K562 (cell line): ENCODE results near the gene IL12RB1. TPM values are rescaled to one million over a fixed set of nuclear protein-coding genes. Genes with fewer than 3 reads are reported as not detected.

Experiments
- C11orf30 ChIP-seq: fragments of 450-650 bp; IDR thresholded peaks from 2 replicates; pipeline ENCODE4 v1.6.1; 2016; ENCODE audit warnings: low read depth, mild to moderate bottlenecking
- E2F5 ChIP-seq: sonication (generic); formaldehyde crosslinking; IDR thresholded peaks from 2 replicates; pipeline ENCODE4 v1.8.0; 2022; ENCODE audit warnings: mild to moderate bottlenecking, missing genetic modification reagents
- ESRRA ChIP-seq: fragments of 450-650 bp; IDR thresholded peaks from 2 replicates; pipeline ENCODE4 v1.6.1; 2014; ENCODE audit warnings: low read depth, mild to moderate bottlenecking, moderate library complexity, borderline replicate concordance
- HLTF ChIP-seq: fragments of 450-650 bp; IDR thresholded peaks from 2 replicates; pipeline ENCODE4 v1.6.1; 2016
- JUND ChIP-seq, 2 experiments: IDR thresholded peaks; 2 replicates in 1 of 2; 3 replicates in 1 of 2; pipeline ENCODE4 v1.6.1; 2011; ENCODE audit warnings: borderline replicate concordance in 2 of 2, low read depth in 2 of 2, low read length in 2 of 2, improper control_type of control experiment in 1 of 2, missing biosample characterization in 1 of 2, missing genetic modification characterization in 1 of 2, missing genetic modification reagents in 1 of 2
- NFYB ChIP-seq: IDR thresholded peaks from 2 replicates; pipeline ENCODE4 v1.6.1; 2011; ENCODE audit warnings: mild to moderate bottlenecking, moderate library complexity; ENCODE audit not compliant: insufficient read length; ENCODE audit errors: extremely low read depth
- REST ChIP-seq, 2 experiments: fragments of 450-650 bp; formaldehyde crosslinking in 1 of 2; IDR thresholded peaks; 2 replicates each; pipeline versions ENCODE4 v1.4.0 to v1.6.1; 2014 to 2020; ENCODE audit warnings: mild to moderate bottlenecking in 2 of 2, borderline replicate concordance in 1 of 2, low read depth in 1 of 2
- SIX5 ChIP-seq, 2 experiments: IDR thresholded peaks; 2 replicates each; pipeline ENCODE4 v1.6.1; 2011; ENCODE audit warnings: low read length in 2 of 2, borderline replicate concordance in 1 of 2, low read depth in 1 of 2, mild to moderate bottlenecking in 1 of 2, moderate library complexity in 1 of 2; ENCODE audit not compliant: insufficient read depth in 1 of 2
- SREBF1 ChIP-seq: fragments of 150-350 bp; IDR thresholded peaks from 2 replicates; pipeline ENCODE4 v1.6.1; 2014; ENCODE audit warnings: antibody characterized with exemption, low read depth, low read length, borderline replicate concordance
- SUPT5H ChIP-seq: fragments of 450-650 bp; IDR thresholded peaks from 2 replicates; pipeline ENCODE4 v1.6.1; 2016
- TBP ChIP-seq: optimal IDR thresholded peaks from 2 replicates; pipeline ENCODE3; 2011; ENCODE audit warnings: low read depth, low read length, improper control_type of control experiment
- ZNF431 ChIP-seq: sonication (generic); formaldehyde crosslinking; IDR thresholded peaks from 2 replicates; pipeline ENCODE4 v1.8.0; 2022; ENCODE audit warnings: mild to moderate bottlenecking, missing genetic modification reagents
- ZNF707 ChIP-seq: fragments of 250-450 bp; sonication (Bioruptor Pico); conservative IDR thresholded peaks from 2 replicates; pipeline ENCODE4 v1.8.0; 2022; ENCODE audit warnings: inconsistent platforms, mild to moderate bottlenecking, moderate library complexity
- polyA plus RNA-seq, 8 experiments: library from polyadenylated mRNA; depleted of rRNA in 4 of 8; stranded (reverse) in 5 of 8; unstranded in 3 of 8; fragments of >200 nt; fragmentation: Nextera tagmentation in 2 of 8; fragmentation: Illumina TruSeq in 1 of 8; extraction: Ambion mirVana in 2 of 8; extraction: Trizol in 1 of 8; gene quantifications; 2 replicates each; pipeline versions ENCODE4 v1.2.1 to v1.2.3, GENCODE V29; 2011 to 2014; ENCODE audit warnings: inconsistent platforms in 1 of 8, missing spikeins in 1 of 8
- total RNA-seq, 7 experiments: library from RNA; depleted of rRNA in 6 of 7; stranded (reverse); fragments of >200 nt in 6 of 7; fragmentation: Illumina TruSeq in 2 of 7; extraction: Trizol in 2 of 7; gene quantifications; 2 replicates each; pipeline versions ENCODE4 v1.2.1 to v1.2.3, GENCODE V29; 2011 to 2021; ENCODE audit warnings: low replicate concordance in 1 of 7
- TF ChIP-seq, protein P1 (sequence below), 2 experiments: fragments of 450-650 bp in 1 of 2; sonication (generic) in 1 of 2; formaldehyde crosslinking in 1 of 2; IDR thresholded peaks in 1 of 2; conservative IDR thresholded peaks in 1 of 2; 2 replicates each; pipeline versions ENCODE4 v1.6.1 to v1.8.1; 2016 to 2023; ENCODE audit warnings: mild to moderate bottlenecking in 2 of 2, moderate library complexity in 2 of 2, inconsistent platforms in 1 of 2, missing genetic modification reagents in 1 of 2
- TF ChIP-seq, protein P2 (sequence below): fragments of 450-650 bp; IDR thresholded peaks from 2 replicates; pipeline ENCODE4 v1.6.1; 2014; ENCODE audit warnings: low read depth, mild to moderate bottlenecking, moderate library complexity, borderline replicate concordance

Gene IL12RB1
- total and polyA plus RNA-seq, 9 of the 15 experiments (the other 6 are each of a cell fraction or from before 2014, with no cell fraction given): 0.04 to 0.07 (median 0.06) TPM; not detected in 5

- peak; percentile 78 for TF ChIP-seq JUND (IDR thresholded peaks at IDR 0.05; ENCODE audit: borderline replicate concordance, low read depth, low read length)
- peak; percentile 78; the same call in 2 of the 3 replicates for TF ChIP-seq JUND (tag; IDR thresholded peaks at IDR 0.05; ENCODE audit: borderline replicate concordance, low read depth, low read length)
- no peak for TF ChIP-seq SUPT5H
- TF ChIP-seq ZNF431 (CRISPR knock-in tag): no peak
- TF ChIP-seq C11orf30: peak; percentile 16; the same call in 1 of the 2 replicates
- no peak for TF ChIP-seq REST (IDR thresholded peaks at IDR 0.05; ENCODE audit: borderline replicate concordance)
- no peak for TF ChIP-seq REST (CRISPR knock-in tag; IDR thresholded peaks at IDR 0.05; ENCODE audit: low read depth)
- TF ChIP-seq, protein P1, sequence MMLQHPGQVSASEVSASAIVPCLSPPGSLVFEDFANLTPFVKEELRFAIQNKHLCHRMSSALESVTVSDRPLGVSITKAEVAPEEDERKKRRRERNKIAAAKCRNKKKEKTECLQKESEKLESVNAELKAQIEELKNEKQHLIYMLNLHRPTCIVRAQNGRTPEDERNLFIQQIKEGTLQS (IDR thresholded peaks at IDR 0.05): peak; percentile 92
- TF ChIP-seq, protein P1 (CRISPR knock-in tag; conservative IDR thresholded peaks at IDR 0.05): no peak
- TF ChIP-seq TBP: no peak
- no peak for TF ChIP-seq SREBF1
- TF ChIP-seq E2F5 (CRISPR knock-in tag): no peak
- TF ChIP-seq NFYB: no peak
- TF ChIP-seq HLTF: no peak
- TF ChIP-seq, protein P2, sequence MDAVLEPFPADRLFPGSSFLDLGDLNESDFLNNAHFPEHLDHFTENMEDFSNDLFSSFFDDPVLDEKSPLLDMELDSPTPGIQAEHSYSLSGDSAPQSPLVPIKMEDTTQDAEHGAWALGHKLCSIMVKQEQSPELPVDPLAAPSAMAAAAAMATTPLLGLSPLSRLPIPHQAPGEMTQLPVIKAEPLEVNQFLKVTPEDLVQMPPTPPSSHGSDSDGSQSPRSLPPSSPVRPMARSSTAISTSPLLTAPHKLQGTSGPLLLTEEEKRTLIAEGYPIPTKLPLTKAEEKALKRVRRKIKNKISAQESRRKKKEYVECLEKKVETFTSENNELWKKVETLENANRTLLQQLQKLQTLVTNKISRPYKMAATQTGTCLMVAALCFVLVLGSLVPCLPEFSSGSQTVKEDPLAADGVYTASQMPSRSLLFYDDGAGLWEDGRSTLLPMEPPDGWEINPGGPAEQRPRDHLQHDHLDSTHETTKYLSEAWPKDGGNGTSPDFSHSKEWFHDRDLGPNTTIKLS: no peak
- TF ChIP-seq ESRRA: no peak
- TF ChIP-seq ZNF707 (CRISPR knock-in tag): no peak
- TF ChIP-seq SIX5 (IDR thresholded peaks at IDR 0.05; ENCODE audit: borderline replicate concordance in 1 of 2, insufficient read depth in 1 of 2, low read depth in 1 of 2, low read length in 2 of 2): no peak
Observed at GRCh38 chr19:18046059-18046718, 40.5 kb downstream of the IL12RB1 start (continued).
